ENCODE results near the gene SLC16A9. TPM values are rescaled to one million over a fixed set of nuclear protein-coding genes. Genes with fewer than 3 reads are reported as not detected.

Gene SLC16A9
- polyA plus RNA-seq, 1 of the 3 experiments (the other 2 are of a cell fraction), result 4.7 TPM

- ChIA-PET POLR2A (no interaction called here), CTCF (interaction anchor here (1.1 to 1.5 kb wide), 3 partner anchors 10 to 181 kb away, joined by 3 to 6 read pairs (median 4); no protein-coding TSS in a partner anchor)
- H3K9ac ChIP-seq, result no peak overlapping the region
- H3K4me3 ChIP-seq (ENCODE audit: low read depth in 2 of 2, low read length in 1 of 2), result no peak overlapping the region
- no peak overlapping the region for H3K27ac ChIP-seq (ENCODE audit: low read depth in 2 of 2, low read length in 1 of 2)
- no peak overlapping the region for H2AFZ ChIP-seq (ENCODE audit: low read depth)
- WGBS (ENCODE audit: low lambda C conversion rate), result 88% methylated on average over 6 of the region's 7 CpGs
- no peaks in the 10 kb centered on the region for H4K20me1 ChIP-seq (ENCODE audit: insufficient read depth)
- 0 out of 4 replicates have a peak, but pooled peaks cover 0 to 4% of the 10 kb centered on the region in 2 experiments for H3K4me1 ChIP-seq (ENCODE audit: control insufficient read depth in 1 of 2, insufficient read depth in 2 of 2, low read depth in 1 of 2, low read length in 1 of 2)
- no peaks in the 10 kb centered on the region for H3K36me3 ChIP-seq (replicated peaks in 1 of 2; ENCODE audit: control insufficient read depth in 1 of 2, insufficient read depth in 2 of 2, low read length in 1 of 2)
- DNase-seq, result no peak
- TF ChIP-seq FOXJ3 (CRISPR knock-in tag; IDR thresholded peaks at IDR 0.05) (no peak), EZH2phosphoT487 (IDR thresholded peaks at IDR 0.05; ENCODE audit: borderline replicate concordance, low read depth) (no peak), GABPA (IDR thresholded peaks at IDR 0.05; ENCODE audit: low read depth) (no peak), POLR2AphosphoS5 (IDR thresholded peaks at IDR 0.05; ENCODE audit: low read depth, low read length) (no peak), REST (IDR thresholded peaks at IDR 0.05; ENCODE audit: low read depth, low read length) (no peak), NFIC (IDR thresholded peaks at IDR 0.05; ENCODE audit: borderline replicate concordance) (no peak), USF2 (IDR thresholded peaks at IDR 0.05; ENCODE audit: borderline replicate concordance, low read depth, low read length) (no peak), NRF1 (IDR thresholded peaks at IDR 0.05; ENCODE audit: low read depth, low read length) (no peak), RAD21 (IDR thresholded peaks at IDR 0.05; ENCODE audit: low read length) (no peak)
- H3K27me3 ChIP-seq (ENCODE audit: insufficient read depth), result no peaks in the 10 kb centered on the region
- no peaks in the 10 kb centered on the region for H3F3A ChIP-seq (replicated peaks; ENCODE audit: insufficient read depth)
- H3K9me3 ChIP-seq, result peaks cover 5% of the 10 kb centered on the region; the same call in 1 of the 2 replicates
- H3K4me2 ChIP-seq, result no peak overlapping the region
- H3K79me2 ChIP-seq (ENCODE audit: insufficient read depth), result no peaks in the 10 kb centered on the region
- no peaks in the 10 kb centered on the region for H3K9me2 ChIP-seq
Measured at GRCh38 chr10:59649606-59650346, 59.9 kb downstream of the SLC16A9 start.

GRCh38 chr10:59648711-59649201 lies 60.9 kb downstream of the SLC16A9 start:
- ChIA-PET POLR2A (no interaction called here), CTCF (interaction anchor here (1.1 to 1.5 kb wide), 4 partner anchors 9 to 182 kb away, joined by 3 to 6 read pairs (median 4); no protein-coding TSS in a partner anchor)
- Histone ChIP-seq H2AFZ (ENCODE audit: low read depth) (no peak overlapping the region), H3K4me2 (no peak overlapping the region), H3K36me3 (replicated peaks in 1 of 2; ENCODE audit: control insufficient read depth in 1 of 2, insufficient read depth in 2 of 2, low read length in 1 of 2) (no peaks in the 10 kb centered on the region), H3K27ac (ENCODE audit: low read depth in 2 of 2, low read length in 1 of 2) (no peak overlapping the region; a peak in 1 of 4 replicates), H3K79me2 (ENCODE audit: insufficient read depth) (no peaks in the 10 kb centered on the region), H3K4me1 (ENCODE audit: control insufficient read depth in 1 of 2, insufficient read depth in 2 of 2, low read depth in 1 of 2, low read length in 1 of 2) (0 out of 4 replicates have a peak, but pooled peaks cover 0 to 4% of the 10 kb centered on the region in 2 experiments), H3F3A (replicated peaks; ENCODE audit: insufficient read depth) (no peaks in the 10 kb centered on the region), H3K9me2 (no peaks in the 10 kb centered on the region), H3K4me3 (ENCODE audit: low read depth in 2 of 2, low read length in 1 of 2) (no peak overlapping the region), H4K20me1 (ENCODE audit: insufficient read depth) (no peaks in the 10 kb centered on the region), H3K27me3 (ENCODE audit: insufficient read depth) (no peaks in the 10 kb centered on the region), H3K9me3 (peaks cover 7% of the 10 kb centered on the region; the same call in 1 of the 2 replicates), H3K9ac (no peak overlapping the region)
- WGBS (ENCODE audit: low lambda C conversion rate), result 82% methylated on average over 7 of the region's 7 CpGs
- no peak for DNase-seq
- TF ChIP-seq ZBTB33 (IDR thresholded peaks at IDR 0.05; ENCODE audit: borderline replicate concordance, low read depth) (no peak), POLR2AphosphoS5 (IDR thresholded peaks at IDR 0.05; ENCODE audit: low read depth, low read length) (no peak), CHD2 (IDR thresholded peaks at IDR 0.05; ENCODE audit: low read length, partially characterized antibody) (no peak), TEAD4 (IDR thresholded peaks at IDR 0.05; ENCODE audit: borderline replicate concordance, insufficient read depth) (no peak), GABPA (IDR thresholded peaks at IDR 0.05; ENCODE audit: low read depth) (no peak), TAF1 (IDR thresholded peaks at IDR 0.05; ENCODE audit: borderline replicate concordance, low read depth, low read length) (no peak), EP300 (IDR thresholded peaks at IDR 0.05; ENCODE audit: borderline replicate concordance in 1 of 2, low read depth in 1 of 2, low read length in 1 of 2) (no peak), USF2 (IDR thresholded peaks at IDR 0.05; ENCODE audit: borderline replicate concordance, low read depth, low read length) (no peak), RCOR1 (IDR thresholded peaks at IDR 0.05; ENCODE audit: low read length) (no peak), FOXM1 (IDR thresholded peaks at IDR 0.05; ENCODE audit: low read depth) (no peak), RAD21 (IDR thresholded peaks at IDR 0.05; ENCODE audit: low read length) (no peak), SIN3A (IDR thresholded peaks at IDR 0.05; ENCODE audit: borderline replicate concordance, low read depth, low read length) (no peak), TCF12 (IDR thresholded peaks at IDR 0.05) (no peak)
